ENCODE measurements around the gene VPS39.

DNA sequence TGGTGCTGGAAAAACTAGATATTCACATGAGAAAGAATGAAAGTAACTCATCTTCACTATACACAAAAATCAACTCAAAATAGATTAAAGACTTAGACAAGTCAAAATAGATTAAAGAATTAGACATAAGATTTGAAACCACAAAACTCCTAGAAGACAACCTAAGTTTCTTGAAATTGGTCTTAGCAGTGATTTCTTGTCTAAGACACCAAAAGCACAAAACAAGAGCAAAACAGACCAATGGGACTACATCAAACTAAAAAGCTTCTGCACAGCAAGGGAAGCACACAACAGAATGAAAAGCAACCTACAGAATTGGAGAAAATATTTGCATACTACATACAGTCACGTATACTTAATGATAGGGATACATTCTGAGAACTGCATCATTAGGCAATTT lies 6.5 kb upstream of the VPS39 start:
- TF ChIP-seq, protein P1, sequence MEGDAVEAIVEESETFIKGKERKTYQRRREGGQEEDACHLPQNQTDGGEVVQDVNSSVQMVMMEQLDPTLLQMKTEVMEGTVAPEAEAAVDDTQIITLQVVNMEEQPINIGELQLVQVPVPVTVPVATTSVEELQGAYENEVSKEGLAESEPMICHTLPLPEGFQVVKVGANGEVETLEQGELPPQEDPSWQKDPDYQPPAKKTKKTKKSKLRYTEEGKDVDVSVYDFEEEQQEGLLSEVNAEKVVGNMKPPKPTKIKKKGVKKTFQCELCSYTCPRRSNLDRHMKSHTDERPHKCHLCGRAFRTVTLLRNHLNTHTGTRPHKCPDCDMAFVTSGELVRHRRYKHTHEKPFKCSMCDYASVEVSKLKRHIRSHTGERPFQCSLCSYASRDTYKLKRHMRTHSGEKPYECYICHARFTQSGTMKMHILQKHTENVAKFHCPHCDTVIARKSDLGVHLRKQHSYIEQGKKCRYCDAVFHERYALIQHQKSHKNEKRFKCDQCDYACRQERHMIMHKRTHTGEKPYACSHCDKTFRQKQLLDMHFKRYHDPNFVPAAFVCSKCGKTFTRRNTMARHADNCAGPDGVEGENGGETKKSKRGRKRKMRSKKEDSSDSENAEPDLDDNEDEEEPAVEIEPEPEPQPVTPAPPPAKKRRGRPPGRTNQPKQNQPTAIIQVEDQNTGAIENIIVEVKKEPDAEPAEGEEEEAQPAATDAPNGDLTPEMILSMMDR (IDR thresholded peaks at IDR 0.05), result no peak
- TF ChIP-seq EZH2 (IDR thresholded peaks at IDR 0.05), result no peak
